Thymus (tissue), 11 donors: ENCODE results near the gene MAN1B1. TPM values are rescaled to one million over a fixed set of nuclear protein-coding genes. Genes with fewer than 3 reads are reported as not detected.
"Not testable (repeated sequence)": the region's sequence is repeated elsewhere in the genome, so short reads cannot be mapped to it uniquely, and the experiment has no call there.

Experiments
- DNase-seq, 9 donors: peaks; one replicate each; pipeline ENCODE4 v3.0.0-alpha.2; 2013; ENCODE audit warnings: low spot score in 9 of 9, low read depth in 6 of 9, missing footprints in 1 of 9
- H3K27ac ChIP-seq, 2 donors: one replicate each; pipeline ENCODE4 v1.5.1; 2013; ENCODE audit warnings: control low read depth in 1 of 2, low read depth in 1 of 2, low read length in 1 of 2, mild to moderate bottlenecking in 1 of 2, moderate library complexity in 1 of 2
- H3K27me3 ChIP-seq, 2 donors: one replicate each; pipeline ENCODE4 v1.5.1; 2013; ENCODE audit warnings: low read length in 1 of 2; ENCODE audit not compliant: control insufficient read depth in 2 of 2, insufficient read depth in 1 of 2
- H3K36me3 ChIP-seq, 2 donors: one replicate each; pipeline ENCODE4 v1.5.1; 2013; ENCODE audit warnings: low read length in 1 of 2, mild to moderate bottlenecking in 1 of 2, moderate library complexity in 1 of 2; ENCODE audit not compliant: control insufficient read depth in 2 of 2, insufficient read depth in 2 of 2
- H3K4me1 ChIP-seq, 2 donors: one replicate each; pipeline ENCODE4 v1.5.1; 2013; ENCODE audit warnings: low read length in 2 of 2; ENCODE audit not compliant: control insufficient read depth in 2 of 2, insufficient read depth in 2 of 2
- H3K4me3 ChIP-seq, 2 donors: one replicate each; pipeline ENCODE4 v1.5.1; 2013; ENCODE audit warnings: low read length in 2 of 2, control low read depth in 1 of 2, mild to moderate bottlenecking in 1 of 2
- H3K9me3 ChIP-seq, 2 donors: one replicate each; pipeline ENCODE4 v1.5.1; 2013; ENCODE audit warnings: low read length in 1 of 2, mild to moderate bottlenecking in 1 of 2; ENCODE audit not compliant: control insufficient read depth in 2 of 2, insufficient read depth in 1 of 2
- WGBS: extraction: QIAGEN DNeasy Blood & Tissue Kit; methylation state at CpG from one replicate; pipeline ENCODE4 v1.1.7; 2013; 5-methylcytosine and 5-hydroxymethylcytosine counted together
- polyA plus RNA-seq: library from polyadenylated mRNA; stranded (reverse); fragments of 200-250 nt; gene quantifications from one replicate; pipeline ENCODE4 v1.2.3, GENCODE V29; 2013
- total RNA-seq: library from RNA; stranded (reverse); fragments of 120-200 nt; gene quantifications from one replicate; pipeline ENCODE4 v1.2.4, GENCODE V29; 2013
- donor health status: healthy.

MAN1B1 gene
- total and polyA plus RNA-seq, 2 donors: 26.8 to 107 TPM

DNA sequence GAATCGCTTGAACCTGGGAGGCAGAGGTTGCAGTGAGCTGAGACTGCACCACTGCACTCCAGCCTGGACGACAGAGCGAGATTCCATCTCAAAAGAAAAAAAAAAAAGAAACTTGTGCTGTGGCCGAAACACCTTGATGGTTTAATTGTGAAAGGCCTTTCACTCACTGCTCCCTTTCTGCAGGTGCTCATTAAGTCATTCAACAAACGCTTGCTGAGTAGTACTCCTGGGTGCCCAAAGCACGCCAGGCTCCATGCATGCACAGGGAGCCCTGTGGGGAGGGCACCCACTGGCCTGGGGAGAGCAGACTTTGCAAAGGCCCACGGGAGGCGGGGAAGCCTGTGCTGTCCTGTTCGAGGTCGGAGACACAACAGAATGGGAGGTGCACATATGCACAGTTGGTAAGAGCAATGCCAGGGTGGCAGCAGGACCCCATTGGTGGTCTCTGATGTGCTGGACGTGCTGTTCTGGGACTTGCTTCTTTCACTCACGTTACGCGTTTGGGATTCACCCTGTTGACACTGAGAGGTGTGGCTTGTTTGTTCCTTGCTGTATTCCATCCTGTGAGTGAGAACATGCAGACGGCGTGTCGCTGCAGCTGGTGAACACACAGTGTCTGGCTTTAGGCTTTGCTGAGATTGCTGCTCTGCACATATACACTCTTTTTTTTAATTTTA lies 29.9 kb upstream of the MAN1B1 start:
- DNase-seq: no peak
- no peaks in the 10 kb centered on the region for H3K9me3 ChIP-seq
- H3K4me3 ChIP-seq: no peak overlapping the region
- no peak overlapping the region for H3K27ac ChIP-seq
- 96% methylated on average over 17 of the region's 17 CpGs for WGBS
- peaks cover 0 to 9% of the 10 kb centered on the region in 2 donors for H3K4me1 ChIP-seq
- H3K27me3 ChIP-seq: peaks cover 34 to 61% of the 10 kb centered on the region in 2 donors
- no peaks in the 10 kb centered on the region for H3K36me3 ChIP-seq

DNA sequence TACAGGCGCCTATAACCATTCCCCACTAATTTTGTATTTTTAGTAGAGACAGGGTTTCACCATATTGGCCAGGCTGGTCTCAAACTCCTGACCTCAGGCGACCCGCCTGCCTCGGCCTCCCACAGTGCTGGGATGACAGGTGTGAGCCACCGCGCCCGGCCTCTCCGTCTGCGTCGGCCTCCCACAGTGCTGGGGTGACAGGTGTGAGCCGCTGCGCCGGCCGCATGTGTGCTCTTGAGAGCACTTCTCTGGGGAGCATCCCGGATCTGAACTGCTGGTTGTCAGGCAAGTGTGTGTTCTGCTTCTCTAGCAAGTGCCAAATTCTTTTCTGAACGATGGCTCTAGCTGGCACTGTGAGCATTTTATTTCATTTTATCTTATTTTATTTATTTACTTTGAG lies 29.2 kb upstream of the MAN1B1 start:
- no peaks in the 10 kb centered on the region for H3K36me3 ChIP-seq
- H3K9me3 ChIP-seq: no peaks in the 10 kb centered on the region
- no peak overlapping the region for H3K27ac ChIP-seq
- H3K4me3 ChIP-seq: no peak overlapping the region
- H3K27me3 ChIP-seq: peaks cover 28 to 54% of the 10 kb centered on the region in 2 donors
- peaks cover 0 to 9% of the 10 kb centered on the region in 2 donors for H3K4me1 ChIP-seq
- WGBS: 92% methylated on average over 16 of the region's 16 CpGs
- DNase-seq: no peak

DNA sequence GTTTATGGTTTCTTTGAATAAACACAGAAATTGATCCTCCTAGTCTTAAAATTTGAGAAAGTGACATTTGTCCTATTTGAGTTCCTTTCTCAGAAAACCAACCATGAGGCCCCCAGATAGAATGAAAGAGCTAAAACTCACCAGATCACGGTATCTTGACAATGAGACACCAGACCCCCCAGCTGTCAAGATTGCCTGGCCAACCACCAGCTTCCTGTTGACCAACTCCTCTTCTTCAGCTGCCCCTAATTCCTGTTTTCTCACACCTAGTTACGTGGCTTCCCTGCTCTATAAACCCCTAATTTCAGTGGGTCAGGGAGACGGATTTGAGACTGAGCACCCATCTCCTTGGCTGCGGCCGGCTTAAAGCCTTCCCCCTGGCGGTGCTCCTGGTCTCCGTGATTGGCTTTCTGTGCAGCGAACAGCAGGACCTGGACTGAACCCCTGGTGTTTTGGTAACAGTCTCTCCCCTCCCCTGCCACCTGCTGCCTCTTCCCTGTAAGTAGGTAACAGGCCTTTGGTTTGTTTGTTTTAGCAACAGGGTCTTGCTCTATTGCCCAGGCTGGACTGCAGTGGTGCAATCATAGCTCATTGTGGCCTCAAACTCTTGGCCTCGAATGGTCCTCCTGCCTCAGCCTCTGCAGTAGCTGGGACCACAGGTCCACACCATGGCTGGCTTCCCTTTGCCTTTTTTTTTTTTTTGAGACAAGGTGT lies 28.1 kb upstream of the MAN1B1 start:
- H3K27me3 ChIP-seq: peaks cover 18 to 43% of the 10 kb centered on the region in 2 donors
- H3K9me3 ChIP-seq: no peaks in the 10 kb centered on the region
- no peak for DNase-seq
- peaks cover 0 to 6% of the 10 kb centered on the region in 2 donors for H3K4me1 ChIP-seq
- H3K27ac ChIP-seq: no peak overlapping the region
- no peak overlapping the region for H3K4me3 ChIP-seq
- 84% methylated on average over 9 of the region's 9 CpGs for WGBS
- H3K36me3 ChIP-seq: no peaks in the 10 kb centered on the region

DNA sequence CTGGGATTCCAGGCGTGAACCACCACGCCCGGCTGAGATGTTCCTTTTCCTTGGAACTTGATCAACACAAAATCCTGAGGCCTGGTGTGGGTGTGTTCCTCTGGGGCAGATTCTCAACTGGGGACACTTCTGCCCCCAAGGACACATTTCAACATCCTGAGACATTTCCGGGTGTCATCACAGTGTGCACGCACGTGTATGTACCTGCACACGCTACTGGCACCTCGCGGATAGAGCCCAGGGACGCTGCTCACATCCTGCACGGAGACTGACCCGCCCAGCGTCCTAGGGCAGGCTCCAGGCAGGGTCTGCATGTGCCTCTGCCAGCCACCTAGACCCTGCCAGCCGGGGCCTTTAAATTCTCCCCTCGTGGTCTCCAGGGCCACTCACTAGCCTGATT lies 24.4 kb upstream of the MAN1B1 start:
- no peak for DNase-seq
- WGBS: 94% methylated on average over 15 of the region's 15 CpGs
- H3K4me3 ChIP-seq: no peak overlapping the region

DNA sequence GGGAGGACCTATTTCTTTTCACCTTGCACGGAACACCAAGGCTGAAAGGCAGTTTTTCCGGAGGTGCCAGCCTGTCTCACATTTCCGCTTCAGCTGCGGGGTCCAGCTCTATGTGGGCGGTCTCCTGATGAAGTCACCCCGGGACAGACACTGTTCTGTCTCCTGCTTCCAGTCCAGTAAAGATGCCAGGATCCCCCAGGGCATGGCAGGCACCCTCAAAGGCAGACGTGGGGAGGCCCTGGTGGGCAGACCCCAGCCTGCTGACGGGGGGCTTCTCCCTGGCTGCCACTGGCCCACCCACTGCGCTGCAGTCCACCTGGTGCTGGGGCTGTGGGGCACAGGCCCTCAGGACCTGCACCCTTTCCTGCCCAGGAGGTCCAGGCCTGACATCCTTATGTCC lies 24.0 kb upstream of the MAN1B1 start:
- 92% methylated on average over 9 of the region's 9 CpGs for WGBS
- not testable (repeated sequence) for H3K27me3 ChIP-seq, H3K4me1 ChIP-seq, H3K4me3 ChIP-seq, H3K9me3 ChIP-seq, H3K36me3 ChIP-seq, H3K27ac ChIP-seq, DNase-seq

More for the DNA sequence above, 24.4 kb upstream of the MAN1B1 start:
- Histone ChIP-seq H3K9me3 (no peaks in the 10 kb centered on the region), H3K4me1 (no peaks in the 10 kb centered on the region), H3K27me3 (peaks cover 0 to 11% of the 10 kb centered on the region in 2 donors), H3K36me3 (peaks cover 0 to 8% of the 10 kb centered on the region in 2 donors), H3K27ac (no peak overlapping the region)

DNA sequence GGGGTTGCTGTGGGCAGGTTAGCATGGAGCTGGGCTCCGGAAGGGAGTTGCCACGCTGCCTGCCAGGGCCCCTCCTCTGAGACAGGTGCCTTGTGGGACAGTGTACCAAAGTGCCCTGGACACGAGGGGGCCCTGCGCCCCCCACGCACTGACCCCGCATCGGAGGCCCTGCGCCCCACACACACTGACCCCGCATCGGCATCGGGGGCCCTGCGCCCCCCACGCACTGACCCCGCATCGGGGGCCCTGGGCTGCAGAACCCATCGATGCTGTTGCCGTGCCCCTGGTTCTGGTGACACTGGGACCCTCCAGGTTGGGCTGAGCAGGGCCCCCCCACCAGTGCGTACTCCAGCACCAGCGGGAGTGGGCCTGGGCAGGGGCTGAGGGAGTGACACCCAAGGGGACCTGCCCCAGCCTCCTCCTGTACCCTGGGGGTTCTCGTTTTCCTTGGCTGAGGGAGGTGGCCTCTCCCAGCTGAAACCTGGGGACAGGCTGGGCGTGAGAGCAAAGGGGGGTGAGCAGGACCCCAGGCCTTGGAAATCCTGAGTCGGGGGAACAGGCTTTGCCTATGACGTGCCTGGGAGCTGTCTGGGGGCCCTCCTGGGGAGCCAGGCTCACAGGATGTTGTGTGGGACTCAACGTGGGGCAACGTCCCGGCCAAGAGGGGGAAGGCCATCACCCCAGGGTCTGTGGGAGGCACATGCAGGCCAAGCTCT lies 23.3 kb upstream of the MAN1B1 start:
- Histone ChIP-seq H3K4me1 (peaks cover under 1 to 8% of the 10 kb centered on the region in 2 donors), H3K27ac (no peak overlapping the region), H3K9me3 (no peaks in the 10 kb centered on the region), H3K27me3 (peaks cover 0 to 6% of the 10 kb centered on the region in 2 donors), H3K4me3 (no peak overlapping the region), H3K36me3 (peaks cover 0 to 8% of the 10 kb centered on the region in 2 donors)
- WGBS: 92% methylated on average over 26 of the region's 26 CpGs
- no peak for DNase-seq

DNA sequence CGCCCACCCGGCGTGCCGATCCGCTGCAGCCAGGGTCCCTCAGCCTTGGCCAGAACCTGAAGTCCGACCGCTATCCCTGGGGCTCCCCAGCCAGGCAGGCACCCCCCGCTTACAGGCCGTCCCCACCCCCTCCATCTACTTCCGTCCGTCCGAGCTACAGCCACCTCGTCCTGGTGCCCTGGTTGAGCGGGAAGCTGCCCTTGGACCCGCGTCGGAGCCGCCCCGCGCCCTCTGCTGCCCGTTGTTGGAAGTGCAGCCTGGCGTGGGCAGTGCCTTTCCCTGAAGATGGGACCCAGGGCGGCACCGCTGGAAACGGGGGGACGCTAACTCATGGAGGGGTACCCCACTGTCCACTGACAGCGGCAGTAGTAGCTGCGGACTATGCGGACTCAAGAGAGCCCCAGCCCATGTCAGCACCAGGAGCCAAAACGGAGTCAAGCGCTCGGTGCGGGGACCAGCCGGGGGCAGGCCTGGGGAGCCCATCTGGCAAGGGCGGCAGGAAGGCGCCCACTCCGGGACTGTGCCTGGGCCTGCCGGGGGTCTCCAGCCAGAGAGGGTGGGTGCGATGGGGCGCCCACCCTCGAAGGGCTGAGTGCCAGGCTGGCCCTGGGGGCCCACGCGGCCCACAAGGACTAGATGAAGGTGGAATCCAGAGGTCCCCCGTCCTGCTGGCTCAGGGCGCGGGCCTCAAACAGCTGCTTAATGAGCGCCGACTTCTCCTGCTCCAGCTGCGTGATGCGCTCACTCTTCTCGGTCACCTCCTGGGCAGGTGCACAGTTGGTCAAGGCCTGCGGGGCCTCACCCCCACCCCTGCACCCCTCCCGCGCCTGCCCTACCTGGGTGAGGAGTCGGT lies 22.5 kb upstream of the MAN1B1 start:
- Histone ChIP-seq H3K27ac (no peak overlapping the region), H3K27me3 (peaks cover 5 to 9% of the 10 kb centered on the region in 2 donors), H3K4me3 (no peak overlapping the region), H3K36me3 (peaks cover 0 to 8% of the 10 kb centered on the region in 2 donors), H3K9me3 (no peaks in the 10 kb centered on the region), H3K4me1 (peaks cover 8 to 16% of the 10 kb centered on the region in 2 donors)
- peak in 2 of 9 donors; percentile 40 to 49 for DNase-seq
- WGBS: 68% methylated on average over 55 of the region's 55 CpGs

DNA sequence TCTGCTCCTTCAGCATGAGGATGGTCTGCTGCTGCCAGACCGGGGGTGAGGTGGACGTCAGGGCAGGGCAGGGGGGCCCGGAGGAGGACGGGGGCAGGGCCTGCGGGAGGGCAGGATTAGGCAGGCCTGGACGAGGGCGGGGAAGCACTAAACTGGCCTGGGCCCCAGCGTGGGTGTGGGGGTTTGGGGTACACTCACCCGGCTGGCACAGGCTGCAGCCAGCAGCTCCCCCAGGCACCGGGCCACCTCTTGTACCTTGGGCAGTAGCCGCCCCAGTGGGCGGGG lies 22.0 kb upstream of the MAN1B1 start:
- Histone ChIP-seq H3K27me3 (peaks cover 10 to 14% of the 10 kb centered on the region in 2 donors), H3K4me3 (no peak overlapping the region), H3K36me3 (peaks cover 0 to 8% of the 10 kb centered on the region in 2 donors), H3K27ac (no peak overlapping the region), H3K4me1 (peaks cover 14 to 20% of the 10 kb centered on the region in 2 donors), H3K9me3 (no peaks in the 10 kb centered on the region)
- 96% methylated on average over 12 of the region's 12 CpGs for WGBS
- no peak for DNase-seq
